ENCODE measurements around the gene IGF2.

IGF2 gene

DNA sequence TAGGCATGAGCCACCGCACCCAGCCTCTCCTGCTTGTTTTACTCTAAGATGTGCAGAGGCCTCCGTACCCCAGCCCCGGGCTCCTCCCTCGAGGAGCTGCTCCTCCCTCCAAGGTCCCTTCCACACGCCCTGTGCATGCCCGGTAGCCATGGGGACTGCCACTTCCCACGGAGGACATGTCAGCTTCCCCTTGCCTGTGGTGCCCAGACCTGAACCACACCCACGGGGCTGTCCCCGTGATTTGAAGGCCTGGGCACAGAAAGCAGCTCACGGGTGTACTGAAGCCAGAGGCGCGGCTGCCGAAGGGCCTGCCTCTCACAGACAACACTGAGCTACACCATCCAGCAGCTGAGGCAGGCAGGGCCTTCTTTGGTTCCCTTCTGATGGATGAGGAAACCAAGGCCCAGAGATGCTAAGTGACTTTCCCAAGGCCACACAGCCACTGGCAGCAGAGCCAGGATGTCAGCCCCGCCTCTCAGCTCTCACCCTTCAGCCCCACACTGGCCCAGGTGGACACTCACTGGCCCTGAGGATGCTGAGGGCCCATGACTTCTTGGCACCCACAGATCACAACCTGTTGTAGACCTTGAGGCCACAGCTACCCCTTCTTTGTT lies 14.5 kb upstream of the IGF2 start:
- DNase-seq (ENCODE audit: low read depth), result no peak

GRCh38 chr11:2151500-2152257 lies 12.5 kb upstream of the IGF2 start:
- peak; percentile 65 for DNase-seq (ENCODE audit: low read depth)

DNA sequence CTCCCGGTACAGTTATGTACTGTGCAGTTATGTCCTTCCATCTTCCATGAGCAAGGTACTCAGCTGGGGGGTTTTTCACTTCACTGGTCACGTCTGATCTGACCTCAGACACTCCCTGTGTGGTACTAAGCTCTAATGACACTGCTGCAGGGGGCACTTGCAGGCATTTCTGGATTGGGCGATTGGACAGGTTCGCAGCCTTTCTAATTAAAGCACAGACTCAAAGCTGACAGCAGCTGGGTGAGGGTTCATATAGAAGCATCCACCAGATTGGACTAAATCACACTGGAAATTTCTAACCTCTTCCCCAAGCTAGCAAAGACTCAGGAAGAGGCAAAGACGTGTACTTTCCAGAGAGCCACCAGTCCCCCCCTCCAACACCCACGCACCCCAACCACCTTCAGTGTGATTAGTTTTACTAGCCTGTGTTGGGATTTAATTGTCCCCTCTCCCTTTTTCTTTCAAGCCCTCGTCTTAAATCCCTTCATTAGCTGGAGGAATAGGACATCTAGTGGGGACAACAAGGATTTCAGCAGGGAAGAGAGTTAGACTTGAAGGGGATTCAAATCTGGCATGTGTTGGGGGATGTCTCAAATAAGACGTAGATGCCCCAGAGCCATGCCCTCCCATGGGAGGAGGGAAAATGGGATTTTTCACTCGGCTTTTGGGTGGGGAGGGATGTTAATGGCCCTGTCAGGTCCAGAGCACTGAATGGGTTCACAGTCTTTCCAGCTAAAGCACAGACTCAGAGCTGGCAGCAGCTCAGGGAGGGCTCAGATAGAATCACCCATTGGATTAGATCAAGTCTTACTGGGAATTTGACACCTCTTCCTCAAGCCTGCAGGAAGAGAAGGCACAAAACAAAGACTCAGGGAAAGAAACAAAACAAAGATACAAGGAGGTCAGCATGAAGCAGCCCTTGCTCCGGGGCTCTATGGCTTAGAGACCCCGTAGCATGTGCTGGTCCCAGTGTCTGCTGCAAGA lies 11.0 kb upstream of the IGF2 start:
- no peak for DNase-seq (ENCODE audit: low read depth)

DNA sequence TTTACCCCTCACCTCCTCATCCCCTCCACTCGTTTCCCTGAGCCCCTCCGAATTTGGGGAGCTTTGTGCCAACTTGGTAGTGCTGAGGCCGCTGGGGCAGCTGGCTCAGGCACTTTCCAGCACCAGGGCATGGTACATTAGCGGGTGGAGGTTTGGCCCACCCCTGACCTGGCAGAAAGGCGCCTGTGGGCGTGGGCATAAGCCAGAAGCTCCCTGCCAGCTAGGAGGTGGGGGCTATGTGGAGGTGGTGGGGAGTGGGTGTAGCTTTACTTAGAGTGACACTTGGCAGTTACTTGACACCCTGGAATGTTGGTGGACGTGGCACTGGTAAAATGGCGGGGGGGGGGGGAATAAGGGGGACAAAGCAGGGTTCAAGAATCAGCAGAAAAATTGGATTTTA lies 10.3 kb upstream of the IGF2 start:
- DNase-seq (ENCODE audit: low read depth), result no peak

GRCh38 chr11:2148595-2148994 lies 9.4 kb upstream of the IGF2 start:
- DNase-seq (ENCODE audit: low read depth), result no peak

DNA sequence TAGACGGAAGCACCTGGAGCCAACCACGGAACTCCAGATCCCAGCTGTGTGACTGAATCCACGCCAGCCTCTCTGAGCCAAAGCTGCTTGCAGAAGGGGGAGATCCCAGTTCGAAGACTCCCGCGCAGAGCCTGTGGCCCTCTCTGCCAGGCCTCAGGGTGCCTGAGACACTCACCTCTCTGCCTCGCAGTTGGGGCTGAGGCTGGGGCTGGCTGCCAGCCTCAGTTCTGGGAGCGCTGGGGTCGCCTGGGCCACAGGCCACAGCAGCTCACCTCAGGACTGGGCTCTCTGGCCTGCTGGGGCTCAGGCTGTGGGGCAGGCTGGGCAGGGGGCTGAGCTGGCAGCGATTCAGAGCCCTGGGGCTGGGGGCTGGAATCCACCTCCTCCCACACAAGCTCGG lies 8.2 kb upstream of the IGF2 start:
- no peak for DNase-seq (ENCODE audit: low read depth)

GRCh38 chr11:2146051-2146450 lies 6.9 kb upstream of the IGF2 start:
- DNase-seq (ENCODE audit: low read depth), result no peak

DNA sequence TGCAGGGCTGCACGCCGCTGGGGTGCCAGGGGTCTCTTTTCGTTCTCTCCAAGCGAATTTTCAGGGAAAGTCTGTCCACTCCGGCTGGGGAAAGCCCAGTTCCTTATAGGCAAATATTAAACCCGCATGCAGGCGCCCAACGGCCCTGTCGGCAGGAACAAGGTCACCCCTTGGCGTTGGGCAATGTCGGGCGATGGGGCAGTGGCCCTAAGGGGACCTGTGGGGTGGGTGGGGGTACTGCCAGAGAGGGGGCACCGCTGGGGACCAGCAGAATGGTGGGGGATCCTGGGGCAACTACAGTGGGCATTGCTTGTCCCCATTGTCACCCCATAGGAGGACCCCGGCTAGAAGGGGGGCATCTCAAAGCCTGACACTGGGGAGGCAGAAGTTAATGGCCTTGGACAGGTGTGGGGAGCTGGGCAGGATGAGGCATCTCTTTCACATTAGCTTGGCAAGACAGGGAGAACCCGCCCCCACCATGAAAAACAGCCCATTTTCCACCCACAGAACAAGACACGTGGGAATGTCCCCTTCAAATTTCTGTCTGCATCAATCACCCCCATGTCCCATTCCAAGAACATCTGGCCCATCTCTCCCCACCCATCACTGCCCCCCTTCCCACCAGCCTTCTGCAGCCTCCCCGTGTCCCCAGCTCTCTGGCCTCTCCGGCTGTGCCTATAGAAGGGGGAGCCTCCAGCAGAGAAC lies 5.5 kb upstream of the IGF2 start:
- no peak for DNase-seq (ENCODE audit: low read depth)

DNA sequence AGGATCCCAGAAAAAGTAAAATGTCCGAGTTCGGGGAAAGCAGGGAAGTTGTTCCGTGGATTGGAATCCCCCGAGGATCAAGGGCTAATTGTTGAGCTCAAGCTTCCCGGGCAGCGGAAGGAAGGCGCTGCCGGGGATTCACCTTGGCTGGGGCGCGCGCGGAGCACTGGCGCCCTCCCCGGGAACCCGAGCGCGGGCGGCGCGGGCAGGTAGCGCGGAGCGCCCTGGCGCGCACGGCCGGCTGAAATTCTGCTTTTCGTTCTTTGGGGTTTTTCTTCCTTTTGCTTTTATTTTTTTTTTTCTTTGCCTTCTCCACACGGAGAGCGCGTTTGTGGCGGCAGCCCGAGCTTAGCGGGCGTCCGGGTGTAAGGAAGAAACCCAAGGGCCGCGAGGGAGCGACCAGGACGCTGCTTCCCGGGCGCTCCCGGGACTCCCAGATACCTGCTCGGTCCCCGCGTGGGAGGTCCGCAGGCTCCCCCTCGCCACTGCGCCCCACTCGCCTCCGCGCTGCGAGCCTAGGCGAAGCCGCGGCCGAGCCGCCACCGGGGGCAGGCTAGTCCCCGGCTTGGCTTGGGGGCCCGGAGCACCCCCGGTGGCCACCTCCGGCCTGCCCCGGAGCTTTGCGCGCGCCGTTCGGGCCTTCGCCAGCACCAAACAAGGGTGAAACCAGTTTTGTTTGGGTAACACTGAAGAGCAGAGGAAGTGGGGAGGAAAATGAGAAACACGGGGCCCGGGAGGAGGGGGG lies 4.8 kb upstream of the IGF2 start:
- no peak for DNase-seq (ENCODE audit: low read depth)

DNA sequence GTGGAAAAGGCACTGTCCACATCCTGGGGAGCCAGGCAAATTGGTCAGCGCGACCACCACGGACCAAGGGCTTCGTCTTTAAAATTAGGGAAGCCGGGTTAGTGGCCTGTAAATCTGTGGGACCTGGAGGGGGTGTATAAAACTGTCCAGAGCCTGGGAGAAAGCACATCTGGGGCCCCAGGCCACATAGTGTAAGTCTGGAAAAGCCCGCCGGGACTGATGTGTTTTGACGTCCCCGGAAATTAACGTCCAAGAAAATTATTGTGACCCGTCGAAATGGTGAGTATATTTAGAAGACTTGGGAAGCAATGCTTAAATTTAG lies 4.2 kb upstream of the IGF2 start:
- no peak for DNase-seq (ENCODE audit: low read depth)

DNA sequence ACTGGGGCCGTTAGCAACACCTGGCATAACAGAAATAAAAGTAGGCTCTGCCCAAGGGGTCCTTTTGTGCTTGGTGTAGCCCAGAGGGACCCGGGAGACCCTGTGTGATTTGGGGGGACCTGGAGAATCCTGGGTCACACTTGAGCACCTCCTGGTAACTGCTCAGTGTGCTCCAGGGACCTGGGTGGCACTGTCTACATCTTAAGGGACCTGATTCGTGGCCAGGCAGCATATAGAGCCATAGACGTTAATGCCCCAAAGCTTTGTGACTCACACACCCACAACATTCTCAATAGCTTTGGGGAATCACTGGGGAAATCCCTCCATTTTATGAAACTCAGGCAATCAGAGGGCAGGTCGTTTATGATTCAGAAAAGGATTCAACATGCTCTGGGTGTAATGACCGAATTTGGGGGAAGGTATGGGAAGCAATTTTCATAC lies 3.6 kb upstream of the IGF2 start:
- DNase-seq (ENCODE audit: low read depth), result no peak

- no peak for DNase-seq (ENCODE audit: low read depth)
These were observed 3.1 kb upstream of the IGF2 start for GRCh38 chr11:2142300-2142759.

GRCh38 chr11:2140411-2141400 lies 1.5 kb upstream of the IGF2 start:
- no peak for DNase-seq (ENCODE audit: low read depth)

- no peak for DNase-seq (ENCODE audit: low read depth)
These were observed 590 bp upstream of the IGF2 start for GRCh38 chr11:2139621-2140337.

GRCh38 chr11:2138431-2139122 lies 612 bp downstream of the IGF2 start:
- DNase-seq (ENCODE audit: low read depth), result no peak

DNA sequence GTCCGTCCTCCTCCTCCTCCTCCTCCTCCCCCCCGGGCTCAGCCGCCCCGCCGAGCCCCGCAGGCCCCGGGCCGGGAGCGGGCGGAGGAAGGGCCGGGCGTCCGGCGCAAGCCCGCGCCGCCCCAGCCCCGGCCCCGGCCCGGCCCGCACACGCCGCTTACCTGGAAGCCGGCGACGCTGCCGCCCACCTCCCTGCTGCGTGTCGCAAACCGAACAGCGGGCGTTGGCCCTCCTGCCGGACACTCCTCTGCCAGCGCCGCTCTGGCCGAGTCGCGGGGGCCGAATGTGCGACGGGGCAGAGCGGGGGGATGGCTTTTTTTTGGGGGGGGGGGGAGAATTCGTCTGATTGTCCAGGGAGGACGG lies 1.1 kb downstream of the IGF2 start:
- DNase-seq (ENCODE audit: low read depth), result no peak

DNA sequence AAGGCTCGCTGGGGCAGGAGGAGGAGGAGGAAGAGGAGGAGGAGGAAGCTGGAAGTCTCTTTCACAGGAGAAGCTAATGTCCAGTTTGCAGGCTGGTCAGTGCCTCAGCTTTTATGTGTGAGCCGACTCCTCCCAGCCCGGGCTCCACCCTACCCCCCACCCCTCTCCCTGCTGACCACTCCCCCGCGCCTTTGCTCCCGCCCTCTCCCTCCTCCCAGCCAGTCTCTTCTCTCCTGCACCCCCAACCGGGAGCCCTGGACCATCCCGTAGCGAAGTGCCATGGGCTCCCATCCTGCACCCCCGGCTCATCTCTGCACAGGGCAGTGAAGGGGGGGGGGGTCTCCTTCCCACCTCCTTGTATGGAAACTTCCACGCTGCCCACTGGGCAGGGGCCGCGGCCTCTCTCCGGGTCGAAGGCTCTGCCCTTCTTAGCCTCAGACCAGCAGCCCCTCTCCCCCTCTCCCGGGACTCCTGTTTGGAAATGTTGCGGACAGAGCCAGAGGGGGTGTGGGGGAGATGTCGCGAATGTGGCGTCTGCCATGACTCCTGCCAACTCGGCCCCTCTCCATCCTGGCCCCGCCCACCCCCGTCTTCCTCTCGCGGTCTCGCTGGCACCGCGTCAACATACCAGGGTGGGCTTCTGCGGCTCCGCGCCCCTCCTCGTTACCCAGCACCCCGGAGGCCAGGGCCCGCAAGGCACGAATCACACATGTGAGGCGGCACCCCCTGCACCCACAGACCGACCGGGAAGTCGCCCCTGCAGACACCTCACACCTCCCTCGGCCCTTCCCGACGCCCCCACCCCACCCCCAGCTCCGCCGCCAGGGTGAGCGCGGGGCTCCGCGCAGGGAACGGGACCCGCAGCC lies 1.8 kb downstream of the IGF2 start:
- DNase-seq (ENCODE audit: low read depth), result no peak

DNA sequence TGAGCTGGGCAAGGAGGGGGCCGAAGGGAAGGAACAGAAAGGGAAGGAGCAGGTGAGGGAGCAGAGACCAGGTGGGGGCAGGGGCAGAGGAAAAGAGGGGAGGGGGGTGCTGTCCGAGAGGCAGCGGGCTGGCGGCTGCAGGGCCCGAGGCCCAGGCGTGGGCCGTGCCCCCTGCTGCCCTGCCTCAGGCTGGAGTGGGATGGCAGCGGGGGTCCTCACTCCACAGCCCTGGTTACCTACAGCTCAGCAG lies 2.3 kb downstream of the IGF2 start:
- no peak for DNase-seq (ENCODE audit: low read depth)
